Naive thymus-derived CD4-positive, alpha-beta T cell (primary cell): ENCODE measurements around the gene BUD31. TPM values are rescaled to one million over a fixed set of nuclear protein-coding genes. Genes with fewer than 3 reads are reported as not detected.
A peak's percentile ranks its signal among the peaks of the same experiment; 100 is the strongest.

Source experiments
- ATAC-seq: fragments of 150-1000 bp; cut with Tn5 transposase; 2 replicates; pipeline ENCODE4 v1.10.0; 2021; ENCODE audit warnings: mild to moderate bottlenecking, moderate library complexity
- CTCF ChIA-PET: fragments of 350-600 bp; sonication (Branson Sonifier 250); formaldehyde crosslinking; loops from one replicate; lab custom pipeline; 2021; ENCODE audit warnings: antibody characterized with exemption; lab: Charles Lee
- POLR2A ChIA-PET: fragments of 350-600 bp; sonication (Branson Sonifier 250); formaldehyde crosslinking; loops from one replicate; lab custom pipeline; 2021; ENCODE audit warnings: antibody characterized with exemption, inconsistent platforms; lab: Charles Lee
- DNase-seq, 9 donors: peaks; one replicate each; pipeline versions ENCODE4 v3.0.0 to v3.0.0-alpha.2; 2020 to 2022; ENCODE audit warnings: mixed read lengths in 1 of 9
- H3K27ac ChIP-seq: one replicate; pipeline ENCODE4 v1.7.0; 2013; ENCODE audit warnings: mild to moderate bottlenecking, low read depth, low read length, moderate library complexity
- H3K27me3 ChIP-seq, 2 donors: one replicate each; pipeline ENCODE4 v1.7.0; 2013; ENCODE audit warnings: low read length in 2 of 2, mild to moderate bottlenecking in 2 of 2, moderate library complexity in 2 of 2; ENCODE audit not compliant: control insufficient read depth in 2 of 2, insufficient read depth in 2 of 2
- H3K36me3 ChIP-seq, 3 experiments: 1 replicate in 2 of 3; 2 replicates in 1 of 3; pipeline ENCODE4 v1.7.0; 2013; ENCODE audit warnings: low read length in 3 of 3, mild to moderate bottlenecking in 3 of 3, moderate library complexity in 1 of 3; ENCODE audit not compliant: insufficient read depth in 3 of 3, control insufficient read depth in 2 of 3
- H3K4me1 ChIP-seq, 2 donors: one replicate each; pipeline ENCODE4 v1.7.0; 2013; ENCODE audit warnings: low read length in 2 of 2, mild to moderate bottlenecking in 2 of 2, moderate library complexity in 1 of 2; ENCODE audit not compliant: control insufficient read depth in 2 of 2, insufficient read depth in 2 of 2
- H3K4me3 ChIP-seq: 2 replicates; pipeline ENCODE4 v1.7.0; 2013; ENCODE audit warnings: mild to moderate bottlenecking, low read length
- H3K9me3 ChIP-seq, 3 experiments: 1 replicate in 2 of 3; 2 replicates in 1 of 3; pipeline ENCODE4 v1.7.0; 2013; ENCODE audit warnings: low read length in 3 of 3; ENCODE audit not compliant: control insufficient read depth in 2 of 3
- H3K27ac Mint-ChIP-seq, 9 donors: one replicate each; pipeline ENCODE4 v1.8.0; 2020 to 2022; ENCODE audit warnings: mixed read lengths in 9 of 9, mild to moderate bottlenecking in 8 of 9, moderate library complexity in 5 of 9, inconsistent platforms in 2 of 9
- H3K27me3 Mint-ChIP-seq, 5 donors: one replicate each; pipeline ENCODE4 v1.8.0; 2021 to 2022; ENCODE audit warnings: mixed read lengths in 5 of 5, mild to moderate bottlenecking in 1 of 5
- H3K36me3 Mint-ChIP-seq, 5 donors: one replicate each; pipeline ENCODE4 v1.8.0; 2020 to 2022; ENCODE audit warnings: mixed read lengths in 5 of 5, mild to moderate bottlenecking in 3 of 5, inconsistent platforms in 1 of 5
- H3K4me1 Mint-ChIP-seq, 7 donors: one replicate each; pipeline ENCODE4 v1.8.0; 2020 to 2022; ENCODE audit warnings: mixed read lengths in 7 of 7, mild to moderate bottlenecking in 3 of 7, inconsistent platforms in 1 of 7
- H3K4me3 Mint-ChIP-seq, 10 donors: one replicate each; pipeline ENCODE4 v1.8.0; 2020 to 2022; ENCODE audit warnings: mild to moderate bottlenecking in 10 of 10, mixed read lengths in 10 of 10, moderate library complexity in 6 of 10, inconsistent platforms in 2 of 10
- H3K9me3 Mint-ChIP-seq, 11 donors: one replicate each; pipeline ENCODE4 v1.8.0; 2020 to 2022; ENCODE audit warnings: mixed read lengths in 11 of 11, mild to moderate bottlenecking in 4 of 11, inconsistent platforms in 1 of 11, moderate library complexity in 1 of 11
- intact Hi-C, 2 donors: fragments of 100-400 bp; cut with micrococcal nuclease; formaldehyde crosslinking; loops; one replicate each; pipeline ENCODE4 v1.15.1; 2023
- polyA plus RNA-seq, 2 donors: library from polyadenylated mRNA; unstranded; fragments of 300-500 nt; fragmentation: Illumina TruSeq; gene quantifications; one replicate each; pipeline ENCODE4 v1.2.3, GENCODE V29; 2021
- total RNA-seq, 6 experiments: library from RNA in 5 of 6; stranded (reverse) in 5 of 6; gene quantifications; 1 replicate in 5 of 6; 2 replicates in 1 of 6; pipeline ENCODE4 v1.2.3 and lab custom pipeline; 2021 to 2026

Gene BUD31
- total RNA-seq (100 to 1,000 TPM in 2 of 5 experiments, 10 to 100 TPM in 3; 55.2 to 134 (median 83.9) TPM), polyA plus RNA-seq (100 to 1,000 TPM; 148 to 173 TPM), total RNA-seq (lab: John Stamatoyannopoulos, UW) (139 reads per million, percentile 89 among the genes with 10 or more reads in this experiment)

GRCh38 chr7:99408379-99409191, at the start of gene BUD31, which contains the start of gene PDAP1:
BUD31 (plus strand) TSS chr7:99408969; CDS start chr7:99411093, 2,124 bp downstream.
PDAP1 (minus strand) TSS chr7:99408597; CDS start chr7:99408548, 49 bp downstream.
- H3K27ac Mint-ChIP-seq: peak within 1 kb of the TSS; percentile 94 to 98 (median 97)
- Histone ChIP-seq H3K4me3 (peak within 1 kb of the TSS; percentile 89), H3K4me1 (peaks cover 26 to 37% of the 10 kb centered on the region in 2 donors), H3K9me3 (no peaks in the 10 kb centered on the region), H3K36me3 (peaks cover 16 to 49% (median 18%) of the 10 kb centered on the region in 3 experiments), H3K27ac (peak within 1 kb of the TSS; percentile 93), H3K27me3 (no peaks in the 10 kb centered on the region)
- H3K9me3 Mint-ChIP-seq: peaks cover 0 to 2% (median 0%) of the 10 kb centered on the region in 11 donors
- peaks cover 37 to 67% (median 50%) of the 10 kb centered on the region in 7 donors for H3K4me1 Mint-ChIP-seq
- ATAC-seq: peak; percentile 96
- peak within 1 kb of the TSS; percentile 91 to 98 (median 96) for H3K4me3 Mint-ChIP-seq
- CTCF ChIA-PET: interaction anchor here (0.5 to 1.3 kb wide), 11 partner anchors 16 to 1677 kb away, joined by 3 to 11 read pairs (median 3); partner anchors contain the start of gene TRIM56
- peak; percentile 92 to 100 (median 98) for DNase-seq
- H3K27me3 Mint-ChIP-seq: no peaks in the 10 kb centered on the region
- intact Hi-C loops: loop anchor here (1.0 to 10.0 kb wide), 19 partner anchors 15 to 676 kb away; partner anchors contain the start of genes ARPC1A (in 2 of the 2), ARPC1B (in 2 of the 2), ATP5MF (in 2 of the 2) and CPSF4 (in 2 of the 2)
- H3K36me3 Mint-ChIP-seq: peaks cover 4 to 26% (median 13%) of the 10 kb centered on the region in 5 donors
- POLR2A ChIA-PET: interaction anchor here (0.7 to 5.0 kb wide), 21 partner anchors 9 to 1021 kb away, joined by 3 to 62 read pairs (median 6); partner anchors contain the start of genes ARPC1A, ARPC1B, CPSF4 and MEPCE

- Histone ChIP-seq H3K4me1 (no peaks in the 10 kb centered on the region), H3K36me3 (peaks cover 14 to 85% (median 21%) of the 10 kb centered on the region in 3 experiments), H3K4me3 (no peak overlapping the region), H3K27ac (no peak overlapping the region), H3K9me3 (no peaks in the 10 kb centered on the region), H3K27me3 (no peaks in the 10 kb centered on the region)
- no peak overlapping the region for H3K4me3 Mint-ChIP-seq
- POLR2A ChIA-PET: interaction anchor here (0.6 to 0.7 kb wide), 2 partner anchors 89 to 304 kb away, joined by 3 to 4 read pairs; no protein-coding TSS in a partner anchor
- intact Hi-C loops: no loop called here
- no peaks in the 10 kb centered on the region for H3K9me3 Mint-ChIP-seq
- H3K36me3 Mint-ChIP-seq: peaks cover 7 to 22% (median 18%) of the 10 kb centered on the region in 5 donors
- CTCF ChIA-PET: interaction anchor here (0.6 to 1.2 kb wide), 2 partner anchors 50 to 1168 kb away, joined by 3 to 8 read pairs; no protein-coding TSS in a partner anchor
- peak overlapping the region in 1 of 9 donors; percentile 10 for H3K27ac Mint-ChIP-seq
- peaks cover 0 to 2% (median 0%) of the 10 kb centered on the region in 7 donors for H3K4me1 Mint-ChIP-seq
- DNase-seq (no peak), ATAC-seq (no peak)
- H3K27me3 Mint-ChIP-seq: no peaks in the 10 kb centered on the region
Measured at GRCh38 chr7:99359465-99360154, 49.2 kb upstream of the BUD31 start.

GRCh38 chr7:99362801-99363200, 46.0 kb upstream of the BUD31 start:
- CTCF ChIA-PET: interaction anchor here (0.6 to 1.0 kb wide), 6 partner anchors 10 to 553 kb away, joined by 3 to 8 read pairs (median 4); no protein-coding TSS in a partner anchor
- ATAC-seq (no peak), DNase-seq (no peak)
- Mint-ChIP-seq H3K36me3 (peaks cover 3 to 17% (median 10%) of the 10 kb centered on the region in 5 donors), H3K27me3 (no peaks in the 10 kb centered on the region), H3K27ac (peak overlapping the region in 2 of 9 donors; percentile 9 to 25), H3K9me3 (no peaks in the 10 kb centered on the region), H3K4me3 (no peak overlapping the region), H3K4me1 (peaks cover 0 to 4% (median 0%) of the 10 kb centered on the region in 7 donors)
- Histone ChIP-seq H3K4me1 (no peaks in the 10 kb centered on the region), H3K4me3 (no peak overlapping the region), H3K9me3 (no peaks in the 10 kb centered on the region), H3K27ac (no peak overlapping the region), H3K27me3 (no peaks in the 10 kb centered on the region), H3K36me3 (peaks cover 20 to 86% (median 20%) of the 10 kb centered on the region in 3 experiments)
- intact Hi-C loops: no loop called here
- POLR2A ChIA-PET: interaction anchor here (0.6 kb wide), 1 partner anchor 450 kb away, joined by 5 read pairs; no protein-coding TSS in a partner anchor

- Histone ChIP-seq H3K27ac (no peak overlapping the region), H3K4me1 (no peaks in the 10 kb centered on the region), H3K4me3 (no peak overlapping the region), H3K36me3 (peaks cover 16 to 81% (median 18%) of the 10 kb centered on the region in 3 experiments), H3K27me3 (no peaks in the 10 kb centered on the region), H3K9me3 (no peaks in the 10 kb centered on the region)
- no peak for ATAC-seq
- no peaks in the 10 kb centered on the region for H3K27me3 Mint-ChIP-seq
- intact Hi-C loops: no loop called here
- peaks cover 0 to 4% (median 0%) of the 10 kb centered on the region in 7 donors for H3K4me1 Mint-ChIP-seq
- peak overlapping the region in 1 of 9 donors; percentile 45 for H3K27ac Mint-ChIP-seq
- no peaks in the 10 kb centered on the region for H3K9me3 Mint-ChIP-seq
- ChIA-PET POLR2A (interaction anchor here (0.6 kb wide), 1 partner anchor 191 kb away, joined by 4 read pairs; no protein-coding TSS in a partner anchor), CTCF (interaction anchor here (0.6 to 1.0 kb wide), 6 partner anchors 11 to 553 kb away, joined by 3 to 5 read pairs (median 4); no protein-coding TSS in a partner anchor)
- no peak overlapping the region for H3K4me3 Mint-ChIP-seq
- peaks cover 0 to 13% (median 8%) of the 10 kb centered on the region in 5 donors for H3K36me3 Mint-ChIP-seq
- DNase-seq: no peak
Measured at GRCh38 chr7:99363286-99363685, 45.5 kb upstream of the BUD31 start.

GRCh38 chr7:99365318-99366141, 43.2 kb upstream of the BUD31 start:
- Histone ChIP-seq H3K9me3 (no peaks in the 10 kb centered on the region), H3K4me1 (no peaks in the 10 kb centered on the region), H3K4me3 (no peak overlapping the region), H3K27me3 (no peaks in the 10 kb centered on the region), H3K27ac (no peak overlapping the region), H3K36me3 (peaks cover 10 to 61% (median 18%) of the 10 kb centered on the region in 3 experiments)
- peaks cover 0 to 10% (median 7%) of the 10 kb centered on the region in 5 donors for H3K36me3 Mint-ChIP-seq
- peak; percentile 97 for ATAC-seq
- POLR2A ChIA-PET: interaction anchor here (1.1 to 1.6 kb wide), 3 partner anchors 28 to 134 kb away, joined by 3 read pairs; partner anchors contain the start of gene ZNF394
- intact Hi-C loops: loop anchor here (1.0 to 5.0 kb wide), 5 partner anchors 9 to 472 kb away; partner anchors contain the start of genes ARPC1A (in 1 of the 2), ARPC1B (in 1 of the 2), BUD31 (in 1 of the 2) and PDAP1 (in 1 of the 2)
- H3K9me3 Mint-ChIP-seq: no peaks in the 10 kb centered on the region
- peak overlapping the region in 5 of 9 donors; percentile 20 to 81 (median 22) for H3K27ac Mint-ChIP-seq
- CTCF ChIA-PET: interaction anchor here (0.6 to 2.6 kb wide), 17 partner anchors 12 to 540 kb away, joined by 3 to 21 read pairs (median 4); partner anchors contain the start of genes BUD31, PDAP1 and ZNF394
- peaks cover 0 to 12% (median 0%) of the 10 kb centered on the region in 7 donors for H3K4me1 Mint-ChIP-seq
- no peaks in the 10 kb centered on the region for H3K27me3 Mint-ChIP-seq
- H3K4me3 Mint-ChIP-seq: no peak overlapping the region
- peak; percentile 49 to 77 (median 64) for DNase-seq
